Kidney (tissue), 14 donors: ENCODE results near the gene PLEKHF1. TPM values are rescaled to one million over a fixed set of nuclear protein-coding genes. Genes with fewer than 3 reads are reported as not detected.

Experiments
- DNase-seq, 5 donors: peaks; one replicate each; pipeline ENCODE4 v3.0.0-alpha.2; 2013 to 2020
- FAIRE-seq: peaks from 2 replicates; lab custom pipeline; 2012; peaks lifted over from hg19 to GRCh38; lab: Jason Lieb, UNC
- H3K27ac ChIP-seq, 2 donors: one replicate each; pipeline ENCODE4 v1.7.0; 2013; ENCODE audit warnings: low read depth in 2 of 2, low read length in 2 of 2, inconsistent platforms in 1 of 2
- H3K27me3 ChIP-seq: one replicate; pipeline ENCODE4 v1.7.1; 2013; ENCODE audit warnings: low read length, inconsistent platforms; ENCODE audit not compliant: control insufficient read depth, insufficient read depth
- H3K36me3 ChIP-seq, 3 donors: one replicate each; pipeline versions ENCODE4 v1.7.0 to v1.7.1; 2013; ENCODE audit warnings: low read length in 3 of 3, control low read depth in 1 of 3, inconsistent platforms in 1 of 3; ENCODE audit not compliant: insufficient read depth in 3 of 3, control insufficient read depth in 2 of 3
- H3K4me1 ChIP-seq, 3 donors: one replicate each; pipeline versions ENCODE4 v1.7.0 to v1.7.1; 2013; ENCODE audit warnings: low read length in 3 of 3, inconsistent platforms in 1 of 3, low read depth in 1 of 3; ENCODE audit not compliant: control insufficient read depth in 2 of 3, insufficient read depth in 2 of 3
- H3K4me3 ChIP-seq, 3 donors: one replicate each; pipeline versions ENCODE4 v1.7.0 to v1.8.1; 2013; ENCODE audit warnings: low read length in 3 of 3, control low read depth in 1 of 3, inconsistent platforms in 1 of 3
- H3K9ac ChIP-seq, 3 donors: one replicate each; pipeline versions ENCODE4 v1.7.0 to v1.7.1; 2013; ENCODE audit warnings: low read length in 3 of 3, control low read depth in 1 of 3, inconsistent platforms in 1 of 3
- H3K9me3 ChIP-seq, 3 donors: one replicate each; pipeline versions ENCODE4 v1.7.0 to v1.7.1; 2013; ENCODE audit warnings: low read length in 3 of 3, control low read depth in 1 of 3, inconsistent platforms in 1 of 3; ENCODE audit not compliant: control insufficient read depth in 2 of 3, insufficient read depth in 1 of 3
- CTCF ChIP-seq: IDR thresholded peaks from 3 replicates; pipeline ENCODE4 v1.5.1; 2012; ENCODE audit warnings: mild to moderate bottlenecking, moderate library complexity, borderline replicate concordance; ENCODE audit not compliant: insufficient read depth; ENCODE audit errors: extremely low read depth
- intact Hi-C: fragments of 100-400 bp; cut with DNase I; formaldehyde crosslinking; loops from one replicate; pipeline ENCODE4 v1.11.1; 2022
- polyA plus RNA-seq: library from polyadenylated mRNA; stranded (reverse); fragments of 350-450 nt; fragmentation: Illumina TruSeq; extraction: RNeasy Lipid Tissue Mini Kit (QIAGEN cat#74804); gene quantifications from one replicate; pipeline ENCODE4 v1.2.3, GENCODE V29; 2014; ENCODE audit warnings: low read depth, low replicate concordance; ENCODE audit not compliant: insufficient read depth
- total RNA-seq: library from RNA; stranded (reverse); fragmentation: NEBNext Ultra II Directional; extraction: Animal tissue kit (Norgen Biotek cat#: 25700); gene quantifications from one replicate; pipeline ENCODE4 v1.2.1, GENCODE V29; 2021
- donor health status: control.
- donor health status: control.
- donor health status: control.
- donor health status: control.
- donor health status: control.
- donor health status: DM: yes; HTN: yes; CAD: no.
- donor health status: Normal renal cell carcinoma (clear cell type).

The PLEKHF1 gene
- total and polyA plus RNA-seq, 2 donors from 2014 or later: 7.1 to 11.7 TPM

- no peaks in the 10 kb centered on the region for H3K9me3 ChIP-seq
- H3K4me3 ChIP-seq: no peak overlapping the region
- intact Hi-C loops: no loop called here
- H3K27me3 ChIP-seq: no peaks in the 10 kb centered on the region
- TF ChIP-seq CTCF: no peak
- H3K36me3 ChIP-seq: peaks cover 0 to 2% (median 0%) of the 10 kb centered on the region in 3 donors
- peak in 1 of 5 donors; percentile 73 for DNase-seq
- no peak for FAIRE-seq
- H3K27ac ChIP-seq: no peak overlapping the region
- no peak overlapping the region for H3K9ac ChIP-seq
- peaks cover 0 to 6% (median 0%) of the 10 kb centered on the region in 3 donors for H3K4me1 ChIP-seq
Measured at GRCh38 chr19:29678484-29679106, 13.3 kb downstream of the PLEKHF1 start.

GRCh38 chr19:29679598-29680210, 14.4 kb downstream of the PLEKHF1 start:
- DNase-seq: no peak
- intact Hi-C loops: no loop called here

GRCh38 chr19:29680447-29680846, 15.2 kb downstream of the PLEKHF1 start:
- Histone ChIP-seq H3K9ac (no peak overlapping the region), H3K9me3 (no peaks in the 10 kb centered on the region), H3K27me3 (no peaks in the 10 kb centered on the region), H3K4me1 (peaks cover 0 to 6% (median 0%) of the 10 kb centered on the region in 3 donors), H3K4me3 (no peak overlapping the region), H3K27ac (no peak overlapping the region), H3K36me3 (no peaks in the 10 kb centered on the region)
- no peak for FAIRE-seq
- TF ChIP-seq CTCF: no peak
- DNase-seq: peak in 1 of 5 donors; percentile 80
- intact Hi-C loops: no loop called here

More at GRCh38 chr19:29679598-29680210, 14.4 kb downstream of the PLEKHF1 start:
- no peak for FAIRE-seq
- Histone ChIP-seq H3K36me3 (peaks cover 0 to 2% (median 0%) of the 10 kb centered on the region in 3 donors), H3K4me3 (no peak overlapping the region), H3K9me3 (no peaks in the 10 kb centered on the region), H3K27ac (no peak overlapping the region), H3K27me3 (no peaks in the 10 kb centered on the region), H3K4me1 (peaks cover 0 to 6% (median 0%) of the 10 kb centered on the region in 3 donors), H3K9ac (no peak overlapping the region)
- TF ChIP-seq CTCF: no peak
